Effector memory CD4-positive, alpha-beta T cell (primary cell): ENCODE data around the gene NIBAN1.

Source experiments
- DNase-seq, 3 donors: peaks; one replicate each; pipeline ENCODE4 v3.0.0-alpha.2; 2020
- H3K27ac ChIP-seq: 2 replicates; pipeline ENCODE4 v1.7.0; 2013; ENCODE audit warnings: mild to moderate bottlenecking, low read length, moderate library complexity; ENCODE audit not compliant: insufficient read depth, poor library complexity, severe bottlenecking
- H3K27me3 ChIP-seq: replicated peaks from 2 replicates; pipeline ENCODE4 v1.7.0; 2013; ENCODE audit warnings: mild to moderate bottlenecking, low read length; ENCODE audit not compliant: insufficient read depth, control insufficient read depth, poor library complexity, severe bottlenecking
- H3K36me3 ChIP-seq: 2 replicates; pipeline ENCODE4 v1.7.0; 2013; ENCODE audit warnings: mild to moderate bottlenecking, low read length, moderate library complexity; ENCODE audit not compliant: control insufficient read depth, insufficient read depth
- H3K4me1 ChIP-seq: 2 replicates; pipeline ENCODE4 v1.7.0; 2013; ENCODE audit warnings: low read length, mild to moderate bottlenecking; ENCODE audit not compliant: control insufficient read depth, insufficient read depth, poor library complexity, severe bottlenecking
- H3K4me3 ChIP-seq: 2 replicates; pipeline ENCODE4 v1.7.0; 2013; ENCODE audit warnings: low read length, low read depth, mild to moderate bottlenecking; ENCODE audit not compliant: insufficient read depth, poor library complexity, severe bottlenecking
- H3K9me3 ChIP-seq: 2 replicates; pipeline ENCODE4 v1.7.0; 2013; ENCODE audit warnings: mild to moderate bottlenecking, low read length, moderate library complexity; ENCODE audit not compliant: control insufficient read depth

NIBAN1 gene

GRCh38 chr1:184945678-184946412, 28.5 kb downstream of the NIBAN1 start:
- H3K27me3 ChIP-seq: no peaks in the 10 kb centered on the region
- no peak overlapping the region for H3K27ac ChIP-seq
- no peaks in the 10 kb centered on the region for H3K4me1 ChIP-seq
- DNase-seq: no peak
- no peak overlapping the region for H3K4me3 ChIP-seq
- H3K36me3 ChIP-seq: no peaks in the 10 kb centered on the region
- H3K9me3 ChIP-seq: no peaks in the 10 kb centered on the region

- no peaks in the 10 kb centered on the region for H3K4me1 ChIP-seq
- no peaks in the 10 kb centered on the region for H3K27me3 ChIP-seq
- H3K27ac ChIP-seq: no peak overlapping the region
- no peaks in the 10 kb centered on the region for H3K36me3 ChIP-seq
- no peak for DNase-seq
- H3K4me3 ChIP-seq: no peak overlapping the region
- H3K9me3 ChIP-seq: no peaks in the 10 kb centered on the region
Observed at GRCh38 chr1:184945029-184945428, 29.3 kb downstream of the NIBAN1 start.

GRCh38 chr1:184943998-184944397, 30.3 kb downstream of the NIBAN1 start:
- Histone ChIP-seq H3K4me1 (no peaks in the 10 kb centered on the region), H3K27ac (no peak overlapping the region)

GRCh38 chr1:184941735-184942134, 32.6 kb downstream of the NIBAN1 start:
- no peaks in the 10 kb centered on the region for H3K9me3 ChIP-seq
- H3K4me3 ChIP-seq: no peak overlapping the region
- no peaks in the 10 kb centered on the region for H3K36me3 ChIP-seq
- no peak overlapping the region for H3K27ac ChIP-seq
- no peaks in the 10 kb centered on the region for H3K4me1 ChIP-seq
- no peaks in the 10 kb centered on the region for H3K27me3 ChIP-seq
- DNase-seq: no peak

More at GRCh38 chr1:184943998-184944397, 30.3 kb downstream of the NIBAN1 start:
- Histone ChIP-seq H3K4me3 (no peak overlapping the region), H3K27me3 (no peaks in the 10 kb centered on the region), H3K9me3 (no peaks in the 10 kb centered on the region), H3K36me3 (no peaks in the 10 kb centered on the region)
- no peak for DNase-seq

GRCh38 chr1:184941410-184941733, 32.9 kb downstream of the NIBAN1 start:
- no peaks in the 10 kb centered on the region for H3K27me3 ChIP-seq
- no peak overlapping the region for H3K27ac ChIP-seq
- H3K9me3 ChIP-seq: no peaks in the 10 kb centered on the region
- no peaks in the 10 kb centered on the region for H3K36me3 ChIP-seq
- H3K4me3 ChIP-seq: no peak overlapping the region
- no peak for DNase-seq
- no peaks in the 10 kb centered on the region for H3K4me1 ChIP-seq

- Histone ChIP-seq H3K4me3 (no peak overlapping the region), H3K36me3 (peaks cover 4% of the 10 kb centered on the region), H3K4me1 (no peaks in the 10 kb centered on the region), H3K27me3 (no peaks in the 10 kb centered on the region), H3K27ac (no peak overlapping the region), H3K9me3 (no peaks in the 10 kb centered on the region)
- no peak for DNase-seq
Observed at GRCh38 chr1:184940694-184941409, 33.5 kb downstream of the NIBAN1 start.

GRCh38 chr1:184940226-184940625, 34.1 kb downstream of the NIBAN1 start:
- Histone ChIP-seq H3K27ac (no peak overlapping the region), H3K36me3 (peaks cover 4% of the 10 kb centered on the region), H3K27me3 (no peaks in the 10 kb centered on the region), H3K9me3 (no peaks in the 10 kb centered on the region), H3K4me3 (no peak overlapping the region), H3K4me1 (no peaks in the 10 kb centered on the region)
- DNase-seq: no peak

GRCh38 chr1:184937729-184938128, 36.6 kb downstream of the NIBAN1 start:
- Histone ChIP-seq H3K27ac (no peak overlapping the region), H3K9me3 (no peaks in the 10 kb centered on the region), H3K4me1 (no peaks in the 10 kb centered on the region), H3K36me3 (peaks cover 4% of the 10 kb centered on the region), H3K4me3 (no peak overlapping the region), H3K27me3 (no peaks in the 10 kb centered on the region)
- DNase-seq: no peak

- H3K4me3 ChIP-seq: no peak overlapping the region
- H3K9me3 ChIP-seq: no peaks in the 10 kb centered on the region
- no peak overlapping the region for H3K27ac ChIP-seq
- peaks cover 4% of the 10 kb centered on the region for H3K36me3 ChIP-seq
- H3K27me3 ChIP-seq: no peaks in the 10 kb centered on the region
- no peaks in the 10 kb centered on the region for H3K4me1 ChIP-seq
- no peak for DNase-seq
Observed at GRCh38 chr1:184935920-184936798, 38.1 kb downstream of the NIBAN1 start.

- Histone ChIP-seq H3K4me1 (no peaks in the 10 kb centered on the region), H3K9me3 (no peaks in the 10 kb centered on the region), H3K4me3 (no peak overlapping the region)
Observed at GRCh38 chr1:184933944-184934343, 40.4 kb downstream of the NIBAN1 start.

More at GRCh38 chr1:184933944-184934343, 40.4 kb downstream of the NIBAN1 start:
- Histone ChIP-seq H3K27me3 (no peaks in the 10 kb centered on the region), H3K27ac (no peak overlapping the region), H3K36me3 (peaks cover 4% of the 10 kb centered on the region)
- DNase-seq: no peak
